Activated T-helper 17 cell treated with anti-CD3 and anti-CD28 coated beads, Interleukin-2, amount 50 U/mL, for 72 hours (primary cell): ENCODE measurements around the gene MICAL3. TPM values are rescaled to one million over a fixed set of nuclear protein-coding genes. Genes with fewer than 3 reads are reported as not detected.

Experiments
- ATAC-seq: fragments of 150-1000 bp; cut with Tn5 transposase; replicated peaks from 2 replicates; pipeline ENCODE4 v1.10.0; 2021; ENCODE audit warnings: mild to moderate bottlenecking, moderate library complexity
- H3K27ac Mint-ChIP-seq: one replicate; pipeline ENCODE4 v1.8.0; 2022; ENCODE audit warnings: mixed read lengths
- H3K27me3 Mint-ChIP-seq: one replicate; pipeline ENCODE4 v1.8.0; 2022; ENCODE audit warnings: mixed read lengths
- H3K36me3 Mint-ChIP-seq: one replicate; pipeline ENCODE4 v1.8.0; 2022; ENCODE audit warnings: low read depth, mild to moderate bottlenecking, mixed read lengths
- H3K4me1 Mint-ChIP-seq: one replicate; pipeline ENCODE4 v1.8.0; 2022; ENCODE audit warnings: mixed read lengths
- H3K4me3 Mint-ChIP-seq: one replicate; pipeline ENCODE4 v1.8.0; 2022; ENCODE audit warnings: mild to moderate bottlenecking, mixed read lengths
- H3K9me3 Mint-ChIP-seq: one replicate; pipeline ENCODE4 v1.8.0; 2022; ENCODE audit warnings: mixed read lengths
- total RNA-seq, 2 donors: library from RNA; stranded (reverse); gene quantifications; one replicate each; pipeline ENCODE4 v1.2.3, GENCODE V29; 2022

Gene MICAL3
- total RNA-seq, 2 donors from 2014 or later: 28.7 to 38.5 TPM

DNA sequence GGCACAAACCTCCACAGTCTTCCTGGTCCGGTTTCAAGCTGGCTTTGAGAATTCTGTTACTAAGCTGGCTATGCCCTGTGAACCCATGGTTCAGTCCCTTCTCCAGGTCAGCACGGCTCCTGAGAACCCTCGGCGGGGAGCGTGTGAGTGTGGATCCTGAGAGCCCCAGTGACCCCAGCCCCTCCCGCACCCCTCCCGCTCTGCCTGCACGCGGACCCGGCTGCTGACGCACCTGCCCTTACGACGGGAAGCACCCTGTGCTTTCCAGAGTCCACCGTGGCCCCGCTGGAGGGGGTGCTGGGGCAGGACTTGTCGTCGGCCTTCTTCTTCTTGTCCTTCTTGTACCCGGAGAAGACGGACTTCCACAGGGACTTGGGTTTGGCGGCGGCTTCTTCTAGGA is 207.3 kb downstream of the MICAL3 start:
- H3K27me3 Mint-ChIP-seq: no peaks in the 10 kb centered on the region
- H3K4me1 Mint-ChIP-seq: no peaks in the 10 kb centered on the region
- H3K36me3 Mint-ChIP-seq: peaks cover 29% of the 10 kb centered on the region
- no peak overlapping the region for H3K4me3 Mint-ChIP-seq
- ATAC-seq: no peak
- H3K27ac Mint-ChIP-seq: no peak overlapping the region
- H3K9me3 Mint-ChIP-seq: no peaks in the 10 kb centered on the region

DNA sequence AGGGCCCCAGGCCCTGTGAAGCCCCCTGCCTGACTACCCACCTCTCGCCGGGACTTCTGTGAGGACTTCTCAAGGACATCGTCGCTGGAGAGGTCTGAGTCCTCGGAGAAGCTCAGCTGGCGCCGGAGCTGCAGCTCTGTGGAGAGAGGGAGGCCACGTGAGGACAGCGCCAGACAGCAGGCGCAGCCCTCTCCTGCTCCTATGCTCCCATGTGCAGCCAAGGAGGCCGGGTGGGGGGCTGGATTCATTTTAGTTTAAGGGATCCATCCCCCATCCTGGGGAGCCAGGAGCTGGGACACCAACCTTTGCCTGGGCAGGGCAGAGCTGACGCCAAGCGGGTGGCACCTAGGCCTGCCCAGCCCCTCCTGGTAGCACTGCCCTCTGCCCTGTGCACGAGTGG is 207.7 kb downstream of the MICAL3 start:
- H3K9me3 Mint-ChIP-seq: no peaks in the 10 kb centered on the region
- no peak overlapping the region for H3K27ac Mint-ChIP-seq
- no peaks in the 10 kb centered on the region for H3K4me1 Mint-ChIP-seq
- no peak overlapping the region for H3K4me3 Mint-ChIP-seq
- H3K36me3 Mint-ChIP-seq: peaks cover 34% of the 10 kb centered on the region
- no peak for ATAC-seq
- H3K27me3 Mint-ChIP-seq: no peaks in the 10 kb centered on the region

DNA sequence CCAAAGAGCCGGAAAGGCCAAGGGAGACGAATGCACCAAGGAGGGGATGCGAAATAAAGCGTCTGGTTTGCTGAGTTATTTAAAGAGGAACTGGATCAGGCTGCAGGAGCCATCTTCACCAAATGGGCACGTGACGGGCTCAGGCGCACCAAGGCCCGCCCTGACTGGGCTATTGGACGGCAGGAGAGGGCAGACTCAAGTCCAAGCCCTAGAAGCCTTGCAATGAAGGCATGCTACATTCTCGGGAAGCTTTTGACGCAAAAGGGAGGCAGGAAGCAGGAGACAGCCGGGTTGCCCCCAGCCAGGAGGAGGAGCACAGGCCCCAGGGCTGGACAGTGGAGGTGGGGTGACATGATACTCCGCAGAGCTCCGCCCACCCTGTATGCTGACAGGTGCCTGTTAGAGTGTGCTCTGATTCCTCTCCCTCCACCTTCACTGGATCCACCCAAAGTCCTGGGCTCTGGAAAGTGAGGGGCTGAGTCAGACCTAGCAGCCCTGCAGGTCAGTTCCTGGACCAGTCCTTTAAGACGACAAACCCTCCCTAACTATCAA is 208.6 kb downstream of the MICAL3 start:
- no peak for ATAC-seq
- Mint-ChIP-seq H3K27ac (no peak overlapping the region), H3K27me3 (no peaks in the 10 kb centered on the region), H3K9me3 (no peaks in the 10 kb centered on the region), H3K4me3 (no peak overlapping the region), H3K4me1 (no peaks in the 10 kb centered on the region), H3K36me3 (peaks cover 42% of the 10 kb centered on the region)

DNA sequence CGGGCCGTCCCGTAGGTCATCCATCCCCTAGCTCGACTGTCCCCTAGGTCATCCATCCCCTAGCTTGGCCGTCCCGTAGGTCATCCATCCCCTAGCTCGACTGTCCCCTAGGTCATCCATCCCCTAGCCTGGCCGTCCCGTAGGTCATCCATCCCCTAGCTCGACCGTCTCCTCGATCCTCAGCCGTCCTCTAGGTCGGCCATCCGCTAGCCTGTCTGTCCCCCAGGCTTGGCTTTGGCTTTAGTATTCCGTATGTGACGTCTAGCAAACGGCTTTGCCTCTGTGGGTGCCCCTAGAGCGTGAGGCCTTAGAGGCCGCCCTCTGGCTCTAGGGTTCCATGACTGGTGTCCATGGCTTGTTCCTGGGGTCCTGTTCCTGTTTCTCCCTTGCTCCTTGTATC is 209.5 kb downstream of the MICAL3 start:
- Mint-ChIP-seq H3K4me3 (no peak overlapping the region), H3K27me3 (no peaks in the 10 kb centered on the region), H3K36me3 (peaks cover 48% of the 10 kb centered on the region), H3K27ac (no peak overlapping the region), H3K9me3 (no peaks in the 10 kb centered on the region), H3K4me1 (no peaks in the 10 kb centered on the region)
- no peak for ATAC-seq

DNA sequence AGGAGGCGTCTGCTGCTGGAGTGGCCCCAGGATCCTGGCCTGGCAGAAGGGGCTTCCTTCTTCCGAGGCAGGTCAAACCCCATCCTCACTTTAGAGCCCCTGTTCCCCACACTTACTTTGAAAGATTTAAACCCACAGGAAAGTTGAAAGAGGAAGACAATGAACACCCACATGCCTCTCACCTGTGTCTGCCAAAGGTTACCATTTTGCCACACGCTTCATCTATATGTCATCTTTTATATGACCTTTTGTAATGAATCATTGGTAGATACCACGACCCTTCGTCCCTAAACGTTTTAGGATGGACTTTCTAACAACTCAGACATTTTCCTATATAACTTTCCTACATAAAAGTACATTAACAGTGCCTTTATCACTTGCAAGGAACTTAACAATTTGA is 210.3 kb downstream of the MICAL3 start:
- no peak for ATAC-seq
- Mint-ChIP-seq H3K9me3 (no peaks in the 10 kb centered on the region), H3K4me1 (no peaks in the 10 kb centered on the region), H3K36me3 (peaks cover 50% of the 10 kb centered on the region), H3K4me3 (no peak overlapping the region), H3K27ac (no peak overlapping the region), H3K27me3 (no peaks in the 10 kb centered on the region)

DNA sequence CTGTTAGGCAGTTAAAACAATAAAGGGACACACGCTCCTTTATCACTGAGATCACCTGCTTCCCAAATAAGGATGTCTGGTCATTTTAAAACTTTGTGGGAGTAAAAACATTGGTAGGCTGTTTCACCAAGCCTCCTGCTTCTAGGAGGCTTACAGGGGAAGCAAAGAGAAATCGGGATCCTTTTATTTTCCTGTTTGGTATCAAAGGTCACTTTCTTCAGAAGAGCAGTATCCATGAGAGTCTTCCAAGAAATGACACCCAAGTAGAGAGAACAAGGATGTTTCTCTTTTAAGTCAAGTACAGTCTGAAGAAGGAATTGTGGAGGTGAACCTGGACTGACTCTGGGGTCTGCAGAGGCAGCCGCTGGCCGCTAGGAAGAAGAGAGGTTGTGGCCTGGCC is 213.2 kb downstream of the MICAL3 start:
- H3K27me3 Mint-ChIP-seq: no peaks in the 10 kb centered on the region
- no peak for ATAC-seq
- no peak overlapping the region for H3K4me3 Mint-ChIP-seq
- H3K4me1 Mint-ChIP-seq: no peaks in the 10 kb centered on the region
- H3K27ac Mint-ChIP-seq: no peak overlapping the region
- H3K9me3 Mint-ChIP-seq: no peaks in the 10 kb centered on the region
- peaks cover 70% of the 10 kb centered on the region for H3K36me3 Mint-ChIP-seq

DNA sequence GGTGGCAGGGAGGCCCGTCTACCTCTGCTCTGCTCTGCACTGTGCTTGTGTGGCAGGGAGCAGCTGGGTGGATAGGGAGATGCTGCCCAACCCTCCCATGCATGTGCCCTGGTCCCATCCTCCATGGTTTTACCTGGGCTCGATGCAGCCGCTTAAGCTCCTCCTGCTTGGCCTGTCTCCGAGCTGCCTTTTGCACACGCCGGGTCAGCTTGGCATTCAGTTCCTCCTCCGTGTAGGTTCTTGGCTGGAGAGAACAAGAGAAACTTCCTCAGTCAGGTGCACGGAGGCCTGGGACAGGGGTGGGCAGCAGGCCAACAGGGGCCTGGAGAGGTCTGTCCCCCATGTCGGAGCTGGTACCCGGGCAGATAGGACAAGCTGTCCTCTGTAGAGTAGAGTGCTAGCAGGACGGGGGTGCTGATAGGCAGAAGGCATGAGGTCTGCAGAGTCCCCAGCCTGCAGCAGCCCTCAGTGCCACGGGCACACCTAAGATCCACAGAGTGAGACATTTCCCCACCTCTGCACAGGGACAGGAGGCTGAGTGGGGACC is 213.7 kb downstream of the MICAL3 start:
- H3K27ac Mint-ChIP-seq: no peak overlapping the region
- no peaks in the 10 kb centered on the region for H3K9me3 Mint-ChIP-seq
- no peaks in the 10 kb centered on the region for H3K27me3 Mint-ChIP-seq
- no peak overlapping the region for H3K4me3 Mint-ChIP-seq
- H3K4me1 Mint-ChIP-seq: no peaks in the 10 kb centered on the region
- H3K36me3 Mint-ChIP-seq: peaks cover 71% of the 10 kb centered on the region
- no peak for ATAC-seq

DNA sequence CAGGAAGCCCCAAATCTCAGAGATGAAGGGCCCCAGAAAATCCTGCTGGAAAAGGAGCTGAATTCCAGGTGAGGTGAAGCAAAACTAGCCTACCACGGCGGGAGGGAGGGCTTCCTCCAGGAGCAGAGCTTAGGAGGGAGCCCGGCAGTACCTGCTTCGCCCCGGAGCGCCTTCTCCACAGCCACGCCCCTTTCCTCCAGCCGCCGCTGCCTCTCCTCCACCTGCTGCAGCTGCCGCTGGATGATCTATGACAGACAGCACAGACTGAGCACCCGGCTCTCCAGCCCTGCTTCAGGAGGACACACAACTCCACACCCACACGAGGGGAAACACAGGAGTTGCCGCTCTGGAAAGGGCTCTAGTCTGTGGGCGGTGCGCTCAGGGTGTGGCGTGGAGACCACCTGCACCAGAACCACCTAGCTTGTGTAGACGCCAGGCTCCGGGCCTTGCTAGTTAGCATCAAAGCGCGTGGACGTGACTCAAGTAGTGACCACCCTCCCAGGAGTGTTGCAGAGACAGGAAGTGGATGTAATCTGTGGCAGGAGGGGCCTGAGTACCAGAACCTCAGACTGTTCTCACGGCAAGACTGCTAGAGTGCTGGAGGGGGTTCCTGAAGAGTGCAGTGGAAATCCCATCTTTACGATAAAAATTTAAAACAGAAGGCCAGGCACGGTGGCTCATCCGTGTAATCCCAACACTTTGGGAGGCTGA is 215.5 kb downstream of the MICAL3 start:
- Mint-ChIP-seq H3K9me3 (no peaks in the 10 kb centered on the region), H3K36me3 (peaks cover 64% of the 10 kb centered on the region), H3K4me1 (no peaks in the 10 kb centered on the region), H3K27me3 (no peaks in the 10 kb centered on the region), H3K27ac (no peak overlapping the region), H3K4me3 (no peak overlapping the region)
- no peak for ATAC-seq

DNA sequence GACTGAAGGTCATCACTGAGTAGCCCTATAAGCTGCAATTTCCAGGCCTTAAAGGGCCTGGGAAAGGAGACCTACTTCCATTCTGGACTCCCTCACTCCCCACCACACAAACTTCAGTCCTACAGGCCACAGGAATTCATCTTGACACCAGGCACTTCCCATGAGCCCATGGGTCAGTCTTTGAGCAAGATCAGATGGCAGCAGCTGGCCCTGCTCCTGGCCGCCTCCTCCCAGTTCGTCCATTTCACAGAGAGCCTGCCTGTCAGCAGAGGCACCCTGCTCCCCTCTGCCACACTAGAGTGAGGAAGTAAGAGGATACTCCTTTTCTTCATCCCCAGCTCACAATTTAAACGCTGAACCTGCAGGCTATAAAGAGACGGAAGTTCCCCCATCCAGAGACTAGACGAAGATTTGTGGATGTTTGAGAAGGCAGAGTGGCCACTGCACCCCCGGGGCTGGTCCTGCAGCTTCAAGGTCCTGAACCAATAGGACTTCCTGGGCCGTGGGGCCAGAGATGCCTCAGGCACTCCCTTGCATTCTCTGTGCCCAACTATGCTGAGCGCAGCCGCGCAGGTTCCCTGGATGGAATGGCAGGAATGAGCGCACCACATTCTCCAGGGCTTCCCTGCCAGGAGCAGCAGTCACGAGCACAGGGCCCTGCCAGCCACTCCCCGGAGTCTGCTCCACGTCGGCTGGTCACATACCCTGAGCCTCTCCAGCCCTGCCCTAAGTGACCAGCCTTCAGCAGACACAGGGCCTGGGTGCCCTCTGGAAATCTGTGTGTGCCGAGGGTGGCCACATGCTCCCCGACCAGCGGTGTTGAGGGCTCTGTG is 216.6 kb downstream of the MICAL3 start:
- Mint-ChIP-seq H3K27me3 (no peaks in the 10 kb centered on the region), H3K36me3 (peaks cover 59% of the 10 kb centered on the region), H3K4me3 (no peak overlapping the region), H3K27ac (no peak overlapping the region), H3K4me1 (no peaks in the 10 kb centered on the region), H3K9me3 (no peaks in the 10 kb centered on the region)
- ATAC-seq: no peak

DNA sequence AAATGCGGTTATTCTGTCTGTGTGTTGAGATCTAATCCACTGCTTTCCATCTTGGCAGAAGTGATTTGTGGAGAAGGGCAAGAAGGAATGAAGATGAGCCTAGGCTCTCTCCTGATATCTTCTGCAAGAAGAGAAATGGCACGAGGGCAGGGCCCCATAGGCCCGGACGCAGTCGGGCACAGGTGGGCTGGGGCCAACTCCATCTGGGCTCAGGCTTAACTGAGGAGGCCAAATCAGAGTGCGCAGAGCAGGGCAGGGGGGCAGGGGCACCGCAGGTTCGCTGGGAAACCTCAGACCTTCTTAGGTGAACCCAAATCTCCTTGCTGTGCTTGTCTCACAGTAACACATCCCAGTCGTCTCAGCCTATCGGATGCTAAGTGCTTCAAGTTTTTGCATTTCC is 217.3 kb downstream of the MICAL3 start:
- H3K4me3 Mint-ChIP-seq: no peak overlapping the region
- ATAC-seq: no peak
- no peaks in the 10 kb centered on the region for H3K9me3 Mint-ChIP-seq
- H3K36me3 Mint-ChIP-seq: peaks cover 57% of the 10 kb centered on the region
- H3K27ac Mint-ChIP-seq: no peak overlapping the region
- no peaks in the 10 kb centered on the region for H3K27me3 Mint-ChIP-seq
- no peaks in the 10 kb centered on the region for H3K4me1 Mint-ChIP-seq

DNA sequence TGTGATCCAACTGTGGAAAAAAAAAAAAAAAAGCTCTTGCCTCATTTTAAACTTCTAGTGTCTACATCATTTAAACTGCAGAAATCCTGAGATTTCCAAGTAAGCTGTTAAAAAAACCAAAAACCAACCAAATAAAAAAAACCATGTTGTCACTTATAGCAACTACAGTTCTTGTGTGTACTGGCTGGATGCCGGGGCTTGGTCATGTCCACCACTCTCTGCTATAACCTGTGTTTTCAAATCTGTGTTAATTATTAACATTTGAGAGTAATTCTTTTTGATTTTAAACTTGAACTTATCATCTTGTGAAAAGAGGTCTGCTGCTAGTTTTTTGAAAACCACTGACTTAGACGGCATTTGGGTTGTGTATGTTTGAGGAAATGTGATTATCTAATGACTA is 217.9 kb downstream of the MICAL3 start:
- Mint-ChIP-seq H3K27me3 (no peaks in the 10 kb centered on the region), H3K4me1 (no peaks in the 10 kb centered on the region), H3K9me3 (no peaks in the 10 kb centered on the region), H3K4me3 (no peak overlapping the region), H3K36me3 (peaks cover 51% of the 10 kb centered on the region), H3K27ac (peak overlapping the region; percentile 30)
- no peak for ATAC-seq

DNA sequence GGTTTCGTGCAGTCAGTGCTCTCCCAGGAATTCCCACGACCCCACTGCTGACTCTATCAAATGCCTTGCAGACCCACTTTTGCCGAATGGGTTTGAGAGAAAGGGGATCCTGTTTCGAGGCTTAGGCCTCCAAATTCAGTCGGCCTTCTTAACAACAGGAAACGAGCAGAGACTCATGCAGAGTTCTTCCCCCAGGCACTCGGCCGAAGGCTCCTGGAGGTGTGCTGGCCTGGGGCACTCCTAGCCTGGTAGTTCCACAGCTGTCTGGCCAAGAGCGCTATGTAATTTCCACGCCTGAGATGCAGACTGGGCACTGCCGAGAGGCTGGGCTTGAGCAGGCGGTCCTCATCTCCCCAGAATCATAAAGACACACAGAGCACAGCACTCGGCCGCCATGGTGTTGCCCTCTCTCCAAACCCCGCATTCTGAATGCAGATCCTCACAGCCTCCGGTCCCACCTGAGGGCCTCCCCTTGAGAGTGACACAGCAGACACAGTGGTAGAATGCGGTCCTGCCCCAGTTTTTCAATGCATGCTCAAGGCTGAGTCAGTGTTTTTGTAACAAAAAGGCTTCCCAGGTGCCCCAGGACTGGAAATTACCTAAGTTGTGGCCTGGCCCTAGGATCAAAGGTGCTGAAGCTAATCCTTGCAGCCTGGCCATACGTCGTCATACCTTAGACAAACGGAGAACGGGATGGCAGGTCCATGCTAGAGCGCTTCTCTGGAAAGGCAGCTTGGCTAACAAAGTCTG is 219.9 kb downstream of the MICAL3 start:
- H3K36me3 Mint-ChIP-seq: peaks cover 36% of the 10 kb centered on the region
- no peak for ATAC-seq
- no peaks in the 10 kb centered on the region for H3K9me3 Mint-ChIP-seq
- H3K27ac Mint-ChIP-seq: no peak overlapping the region
- no peak overlapping the region for H3K4me3 Mint-ChIP-seq
- H3K27me3 Mint-ChIP-seq: no peaks in the 10 kb centered on the region
- no peaks in the 10 kb centered on the region for H3K4me1 Mint-ChIP-seq

DNA sequence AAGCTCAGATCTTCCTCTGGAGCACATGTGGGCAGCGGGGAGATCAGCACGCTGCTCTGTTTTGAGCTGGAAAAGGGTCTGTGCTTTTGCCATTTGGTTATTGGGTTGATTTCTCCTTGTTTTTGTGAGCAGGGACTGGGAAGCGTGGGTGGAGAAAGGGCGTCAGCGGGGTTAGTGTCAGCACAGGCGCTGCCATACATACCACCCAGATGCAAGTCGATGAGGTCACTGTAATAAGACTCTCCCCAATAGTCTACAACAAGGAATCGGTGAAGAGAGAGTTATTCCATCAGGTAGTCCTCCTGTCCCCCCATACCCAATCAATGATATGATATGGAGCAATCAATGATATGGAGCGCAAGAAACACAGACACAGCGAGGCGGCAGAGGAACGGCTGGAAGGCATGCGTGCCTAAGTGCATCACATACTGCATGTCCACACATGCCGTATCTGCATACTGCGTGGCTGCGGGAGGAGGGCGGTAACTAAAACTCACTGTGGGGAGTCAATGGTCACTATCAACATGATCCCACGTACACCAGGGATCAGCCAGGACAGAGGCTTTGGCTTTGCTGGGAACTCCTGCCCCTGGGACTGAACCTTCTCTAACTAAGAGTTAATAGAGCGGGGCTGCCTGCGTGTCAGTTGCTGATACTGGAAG is 220.6 kb downstream of the MICAL3 start:
- ATAC-seq: no peak
- no peaks in the 10 kb centered on the region for H3K27me3 Mint-ChIP-seq
- H3K4me3 Mint-ChIP-seq: no peak overlapping the region
- H3K27ac Mint-ChIP-seq: no peak overlapping the region
- no peaks in the 10 kb centered on the region for H3K4me1 Mint-ChIP-seq
- no peaks in the 10 kb centered on the region for H3K9me3 Mint-ChIP-seq
- peaks cover 28% of the 10 kb centered on the region for H3K36me3 Mint-ChIP-seq

DNA sequence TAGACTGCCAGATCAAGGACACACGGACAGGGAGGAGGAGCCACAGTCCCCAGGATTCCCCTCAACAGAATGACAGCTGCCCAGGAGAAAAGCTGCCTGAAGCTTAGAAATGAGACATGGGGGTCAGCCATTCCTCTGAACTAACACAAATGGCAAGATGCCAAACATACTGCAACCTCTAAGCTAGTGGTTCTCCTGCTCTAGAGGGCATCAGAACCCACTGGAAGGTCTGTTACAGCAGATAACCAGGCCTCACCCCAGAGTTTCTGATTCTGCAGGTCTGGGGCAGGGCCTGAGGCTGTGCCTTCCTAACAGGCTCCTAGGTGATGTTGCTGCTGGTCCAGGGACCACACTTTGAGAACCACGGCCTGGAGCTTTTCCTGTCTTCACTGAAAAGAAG is 221.5 kb downstream of the MICAL3 start:
- Mint-ChIP-seq H3K27me3 (no peaks in the 10 kb centered on the region), H3K27ac (no peak overlapping the region), H3K36me3 (peaks cover 27% of the 10 kb centered on the region), H3K4me3 (no peak overlapping the region), H3K4me1 (no peaks in the 10 kb centered on the region), H3K9me3 (no peaks in the 10 kb centered on the region)
- ATAC-seq: no peak
